ENCODE data around the gene MUL1. TPM values are rescaled to one million over a fixed set of nuclear protein-coding genes. Genes with fewer than 3 reads are reported as not detected.
A peak's percentile ranks its signal among the peaks of the same experiment; 100 is the strongest.

The MUL1 gene
- total RNA-seq, 4 donors from 2014 or later = 26.5 to 52.0 (median 43.8) TPM

GRCh38 chr1:20495661-20496060 is 12.3 kb downstream of the MUL1 start:
- Histone ChIP-seq H3K36me3 (peaks cover 0 to 43% of the 10 kb centered on the region in 2 donors), H3K27me3 (no peaks in the 10 kb centered on the region), H3K4me3 (no peak overlapping the region), H3K27ac (no peak overlapping the region), H3K4me1 (peaks cover 0 to 24% (median 8%) of the 10 kb centered on the region in 3 donors), H3K9me3 (no peaks in the 10 kb centered on the region)
- no peak for ATAC-seq
- TF ChIP-seq CTCF (IDR thresholded peaks at IDR 0.05) (no peak), EP300 (IDR thresholded peaks at IDR 0.05) (no peak), POLR2AphosphoS5 (IDR thresholded peaks at IDR 0.05) (no peak), POLR2A (IDR thresholded peaks at IDR 0.05) (no peak)
- 83% methylated on average over 1 of the region's 1 CpG; no CpG with 5 or more reads in 1 of the 2 donors for WGBS, 2 donors (ENCODE audit: low coverage in 1 of 2)

- Histone ChIP-seq H3K27me3 (no peaks in the 10 kb centered on the region), H3K4me3 (no peak overlapping the region), H3K4me1 (peaks cover 0 to 24% (median 8%) of the 10 kb centered on the region in 3 donors), H3K36me3 (peaks cover 0 to 34% of the 10 kb centered on the region in 2 donors), H3K27ac (no peak overlapping the region), H3K9me3 (no peaks in the 10 kb centered on the region)
- no peak for ATAC-seq
- 44 to 53% methylated on average over 5 of the region's 5 CpGs for WGBS, 2 donors (ENCODE audit: low coverage in 1 of 2)
- TF ChIP-seq CTCF (IDR thresholded peaks at IDR 0.05) (no peak), POLR2A (IDR thresholded peaks at IDR 0.05) (no peak), POLR2AphosphoS5 (IDR thresholded peaks at IDR 0.05) (no peak), EP300 (IDR thresholded peaks at IDR 0.05) (no peak)
Observed at GRCh38 chr1:20494609-20495311, 13.2 kb downstream of the MUL1 start.

- Histone ChIP-seq H3K27me3 (no peaks in the 10 kb centered on the region), H3K4me3 (no peak overlapping the region), H3K36me3 (peaks cover 0 to 27% of the 10 kb centered on the region in 2 donors), H3K27ac (peak overlapping the region in 2 of 4 donors; percentile 14 to 54), H3K4me1 (peaks cover 0 to 24% (median 8%) of the 10 kb centered on the region in 3 donors), H3K9me3 (no peaks in the 10 kb centered on the region)
- peak; percentile 24 for TF ChIP-seq POLR2AphosphoS5 (IDR thresholded peaks at IDR 0.05)
- no peak for TF ChIP-seq POLR2A (IDR thresholded peaks at IDR 0.05)
- TF ChIP-seq CTCF (IDR thresholded peaks at IDR 0.05) = peak in 3 of 4 experiments; percentile 96 to 99 (median 99)
- TF ChIP-seq EP300 (IDR thresholded peaks at IDR 0.05) = no peak
- peak; percentile 91 for ATAC-seq
- 1 to 4% methylated on average over 8 to 12 of the region's 16 CpGs for WGBS, 2 donors (ENCODE audit: low coverage in 1 of 2)
Observed at GRCh38 chr1:20493839-20494608, 13.9 kb downstream of the MUL1 start.

- H3K4me1 ChIP-seq = peaks cover 0 to 24% (median 8%) of the 10 kb centered on the region in 3 donors
- H3K9me3 ChIP-seq = no peaks in the 10 kb centered on the region
- H3K4me3 ChIP-seq = no peak overlapping the region
- peak overlapping the region in 2 of 4 donors; percentile 43 to 47 for H3K27ac ChIP-seq
- ATAC-seq = no peak
- H3K27me3 ChIP-seq = no peaks in the 10 kb centered on the region
- H3K36me3 ChIP-seq = peaks cover 0 to 20% of the 10 kb centered on the region in 2 donors
- TF ChIP-seq EP300 (IDR thresholded peaks at IDR 0.05) (no peak), CTCF (IDR thresholded peaks at IDR 0.05) (no peak), POLR2AphosphoS5 (IDR thresholded peaks at IDR 0.05) (no peak), POLR2A (IDR thresholded peaks at IDR 0.05) (no peak)
- 34 to 39% methylated on average over 5 of the region's 5 CpGs for WGBS, 2 donors (ENCODE audit: low coverage in 1 of 2)
Observed at GRCh38 chr1:20493309-20493708, 14.6 kb downstream of the MUL1 start.
